ENCODE results near the gene IFNA7. TPM values are rescaled to one million over a fixed set of nuclear protein-coding genes. Genes with fewer than 3 reads are reported as not detected.

IFNA7 gene
- total and polyA plus RNA-seq, 10 of the 15 experiments (the other 5 are each of a cell fraction or from before 2014, with no cell fraction given) = not detected

DNA sequence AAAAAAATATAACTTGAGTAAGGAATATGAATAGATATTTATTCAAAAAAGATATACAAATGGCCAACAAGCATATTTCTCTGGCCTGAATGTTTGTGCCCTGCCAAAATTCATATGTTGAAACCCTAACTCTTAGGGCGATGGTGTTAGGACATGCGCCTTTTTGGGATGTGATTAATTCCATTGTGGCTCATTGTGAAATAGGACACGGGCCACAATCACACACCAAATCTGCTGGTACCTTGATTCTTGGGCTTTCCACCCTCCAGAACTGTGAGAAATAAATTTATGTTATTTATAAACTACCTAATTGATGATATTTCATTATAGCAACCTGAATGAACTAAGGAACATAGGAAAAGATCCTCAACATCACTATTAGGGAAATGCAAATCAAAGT is 29.8 kb downstream of the IFNA7 start:
- TF ChIP-seq SIN3A (IDR thresholded peaks at IDR 0.05; ENCODE audit: low read depth, low read length) (no peak), NFYA (IDR thresholded peaks at IDR 0.05; ENCODE audit: borderline replicate concordance, low read depth, low read length) (no peak), GATAD2B (conservative IDR thresholded peaks at IDR 0.05; ENCODE audit: low read depth) (no peak), NBN (IDR thresholded peaks at IDR 0.05) (no peak), MEF2A (IDR thresholded peaks at IDR 0.05; ENCODE audit: insufficient read depth, low read depth, low read length) (no peak), MXI1 (IDR thresholded peaks at IDR 0.05; ENCODE audit: low read depth, low read length) (no peak), FOS (IDR thresholded peaks at IDR 0.05; ENCODE audit: borderline replicate concordance, extremely low read depth, insufficient read length) (no peak), KAT2A (conservative IDR thresholded peaks at IDR 0.05; ENCODE audit: control insufficient read depth, low read depth, low read length) (no peak), CREB1 (IDR thresholded peaks at IDR 0.05; ENCODE audit: low read depth) (no peak)
- TF ChIP-seq, protein P1, sequence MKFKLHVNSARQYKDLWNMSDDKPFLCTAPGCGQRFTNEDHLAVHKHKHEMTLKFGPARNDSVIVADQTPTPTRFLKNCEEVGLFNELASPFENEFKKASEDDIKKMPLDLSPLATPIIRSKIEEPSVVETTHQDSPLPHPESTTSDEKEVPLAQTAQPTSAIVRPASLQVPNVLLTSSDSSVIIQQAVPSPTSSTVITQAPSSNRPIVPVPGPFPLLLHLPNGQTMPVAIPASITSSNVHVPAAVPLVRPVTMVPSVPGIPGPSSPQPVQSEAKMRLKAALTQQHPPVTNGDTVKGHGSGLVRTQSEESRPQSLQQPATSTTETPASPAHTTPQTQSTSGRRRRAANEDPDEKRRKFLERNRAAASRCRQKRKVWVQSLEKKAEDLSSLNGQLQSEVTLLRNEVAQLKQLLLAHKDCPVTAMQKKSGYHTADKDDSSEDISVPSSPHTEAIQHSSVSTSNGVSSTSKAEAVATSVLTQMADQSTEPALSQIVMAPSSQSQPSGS (IDR thresholded peaks at IDR 0.05; ENCODE audit: low read length) = no peak
- TF ChIP-seq, protein P2, sequence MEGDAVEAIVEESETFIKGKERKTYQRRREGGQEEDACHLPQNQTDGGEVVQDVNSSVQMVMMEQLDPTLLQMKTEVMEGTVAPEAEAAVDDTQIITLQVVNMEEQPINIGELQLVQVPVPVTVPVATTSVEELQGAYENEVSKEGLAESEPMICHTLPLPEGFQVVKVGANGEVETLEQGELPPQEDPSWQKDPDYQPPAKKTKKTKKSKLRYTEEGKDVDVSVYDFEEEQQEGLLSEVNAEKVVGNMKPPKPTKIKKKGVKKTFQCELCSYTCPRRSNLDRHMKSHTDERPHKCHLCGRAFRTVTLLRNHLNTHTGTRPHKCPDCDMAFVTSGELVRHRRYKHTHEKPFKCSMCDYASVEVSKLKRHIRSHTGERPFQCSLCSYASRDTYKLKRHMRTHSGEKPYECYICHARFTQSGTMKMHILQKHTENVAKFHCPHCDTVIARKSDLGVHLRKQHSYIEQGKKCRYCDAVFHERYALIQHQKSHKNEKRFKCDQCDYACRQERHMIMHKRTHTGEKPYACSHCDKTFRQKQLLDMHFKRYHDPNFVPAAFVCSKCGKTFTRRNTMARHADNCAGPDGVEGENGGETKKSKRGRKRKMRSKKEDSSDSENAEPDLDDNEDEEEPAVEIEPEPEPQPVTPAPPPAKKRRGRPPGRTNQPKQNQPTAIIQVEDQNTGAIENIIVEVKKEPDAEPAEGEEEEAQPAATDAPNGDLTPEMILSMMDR (IDR thresholded peaks at IDR 0.05 in 2 of 3, conservative IDR thresholded peaks at IDR 0.05 in 1 of 3; ENCODE audit: control insufficient read depth in 2 of 3, extremely low read depth in 1 of 3, insufficient read depth in 1 of 3, low read depth in 3 of 3, low read length in 3 of 3) = no peak
- TF ChIP-seq, protein P3, sequence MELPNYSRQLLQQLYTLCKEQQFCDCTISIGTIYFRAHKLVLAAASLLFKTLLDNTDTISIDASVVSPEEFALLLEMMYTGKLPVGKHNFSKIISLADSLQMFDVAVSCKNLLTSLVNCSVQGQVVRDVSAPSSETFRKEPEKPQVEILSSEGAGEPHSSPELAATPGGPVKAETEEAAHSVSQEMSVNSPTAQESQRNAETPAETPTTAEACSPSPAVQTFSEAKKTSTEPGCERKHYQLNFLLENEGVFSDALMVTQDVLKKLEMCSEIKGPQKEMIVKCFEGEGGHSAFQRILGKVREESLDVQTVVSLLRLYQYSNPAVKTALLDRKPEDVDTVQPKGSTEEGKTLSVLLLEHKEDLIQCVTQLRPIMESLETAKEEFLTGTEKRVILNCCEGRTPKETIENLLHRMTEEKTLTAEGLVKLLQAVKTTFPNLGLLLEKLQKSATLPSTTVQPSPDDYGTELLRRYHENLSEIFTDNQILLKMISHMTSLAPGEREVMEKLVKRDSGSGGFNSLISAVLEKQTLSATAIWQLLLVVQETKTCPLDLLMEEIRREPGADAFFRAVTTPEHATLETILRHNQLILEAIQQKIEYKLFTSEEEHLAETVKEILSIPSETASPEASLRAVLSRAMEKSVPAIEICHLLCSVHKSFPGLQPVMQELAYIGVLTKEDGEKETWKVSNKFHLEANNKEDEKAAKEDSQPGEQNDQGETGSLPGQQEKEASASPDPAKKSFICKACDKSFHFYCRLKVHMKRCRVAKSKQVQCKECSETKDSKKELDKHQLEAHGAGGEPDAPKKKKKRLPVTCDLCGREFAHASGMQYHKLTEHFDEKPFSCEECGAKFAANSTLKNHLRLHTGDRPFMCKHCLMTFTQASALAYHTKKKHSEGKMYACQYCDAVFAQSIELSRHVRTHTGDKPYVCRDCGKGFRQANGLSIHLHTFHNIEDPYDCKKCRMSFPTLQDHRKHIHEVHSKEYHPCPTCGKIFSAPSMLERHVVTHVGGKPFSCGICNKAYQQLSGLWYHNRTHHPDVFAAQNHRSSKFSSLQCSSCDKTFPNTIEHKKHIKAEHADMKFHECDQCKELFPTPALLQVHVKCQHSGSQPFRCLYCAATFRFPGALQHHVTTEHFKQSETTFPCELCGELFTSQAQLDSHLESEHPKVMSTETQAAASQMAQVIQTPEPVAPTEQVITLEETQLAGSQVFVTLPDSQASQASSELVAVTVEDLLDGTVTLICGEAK (IDR thresholded peaks at IDR 0.05; ENCODE audit: borderline replicate concordance) = no peak
- TF ChIP-seq, protein P4, sequence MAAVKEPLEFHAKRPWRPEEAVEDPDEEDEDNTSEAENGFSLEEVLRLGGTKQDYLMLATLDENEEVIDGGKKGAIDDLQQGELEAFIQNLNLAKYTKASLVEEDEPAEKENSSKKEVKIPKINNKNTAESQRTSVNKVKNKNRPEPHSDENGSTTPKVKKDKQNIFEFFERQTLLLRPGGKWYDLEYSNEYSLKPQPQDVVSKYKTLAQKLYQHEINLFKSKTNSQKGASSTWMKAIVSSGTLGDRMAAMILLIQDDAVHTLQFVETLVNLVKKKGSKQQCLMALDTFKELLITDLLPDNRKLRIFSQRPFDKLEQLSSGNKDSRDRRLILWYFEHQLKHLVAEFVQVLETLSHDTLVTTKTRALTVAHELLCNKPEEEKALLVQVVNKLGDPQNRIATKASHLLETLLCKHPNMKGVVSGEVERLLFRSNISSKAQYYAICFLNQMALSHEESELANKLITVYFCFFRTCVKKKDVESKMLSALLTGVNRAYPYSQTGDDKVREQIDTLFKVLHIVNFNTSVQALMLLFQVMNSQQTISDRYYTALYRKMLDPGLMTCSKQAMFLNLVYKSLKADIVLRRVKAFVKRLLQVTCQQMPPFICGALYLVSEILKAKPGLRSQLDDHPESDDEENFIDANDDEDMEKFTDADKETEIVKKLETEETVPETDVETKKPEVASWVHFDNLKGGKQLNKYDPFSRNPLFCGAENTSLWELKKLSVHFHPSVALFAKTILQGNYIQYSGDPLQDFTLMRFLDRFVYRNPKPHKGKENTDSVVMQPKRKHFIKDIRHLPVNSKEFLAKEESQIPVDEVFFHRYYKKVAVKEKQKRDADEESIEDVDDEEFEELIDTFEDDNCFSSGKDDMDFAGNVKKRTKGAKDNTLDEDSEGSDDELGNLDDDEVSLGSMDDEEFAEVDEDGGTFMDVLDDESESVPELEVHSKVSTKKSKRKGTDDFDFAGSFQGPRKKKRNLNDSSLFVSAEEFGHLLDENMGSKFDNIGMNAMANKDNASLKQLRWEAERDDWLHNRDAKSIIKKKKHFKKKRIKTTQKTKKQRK (IDR thresholded peaks at IDR 0.05; ENCODE audit: low read depth, low read length) = no peak

More for the DNA sequence above, 29.8 kb downstream of the IFNA7 start:
- H3K4me2 ChIP-seq (ENCODE audit: control insufficient read depth, insufficient read depth) = no peak overlapping the region
- FAIRE-seq (no peak), ATAC-seq (no peak), DNase-seq (ENCODE audit: low read depth, low spot score) (no peak)
- BruUV-seq (replicated peaks) = no TSS peak
- 66% methylated on average over 3 of the region's 3 CpGs for WGBS (ENCODE audit: insufficient coverage, insufficient replicate concordance, low lambda C conversion rate, missing lambda C conversion rate)
- ChIA-PET SMC1A (ENCODE audit: uncharacterized antibody, unreplicated experiment) (no interaction called here), POLR2A (no interaction called here), RAD21 (ENCODE audit: unreplicated experiment) (no interaction called here), CTCF (no interaction called here)
- H3K79me2 ChIP-seq (ENCODE audit: control insufficient read depth, insufficient read depth, low read length) = no peaks in the 10 kb centered on the region
- no peak overlapping the region for H3K9ac ChIP-seq (ENCODE audit: control insufficient read depth, insufficient read depth, low read length)
- no peaks in the 10 kb centered on the region; a peak in 1 of 4 replicates for H3K27me3 ChIP-seq (replicated peaks in 1 of 2; ENCODE audit: control insufficient read depth in 2 of 2, insufficient read depth in 2 of 2, low read length in 1 of 2)
- no peak overlapping the region for H2AFZ ChIP-seq (ENCODE audit: control insufficient read depth, low read depth, low read length)
- intact Hi-C loops (cut with micrococcal nuclease; ENCODE audit: unreplicated experiment) = no loop called here
- in situ Hi-C loops (cut with MboI) = no loop called here
- no peaks in the 10 kb centered on the region for H4K20me1 ChIP-seq (ENCODE audit: control insufficient read depth, insufficient read depth)
- H3K36me3 ChIP-seq (ENCODE audit: control insufficient read depth in 2 of 2, insufficient read depth in 2 of 2, low read length in 1 of 2) = no peaks in the 10 kb centered on the region
- H3K27ac ChIP-seq (ENCODE audit: control insufficient read depth, insufficient read depth) = no peak overlapping the region
- H3K4me3 ChIP-seq = no peak overlapping the region
- H3K4me1 ChIP-seq (ENCODE audit: control insufficient read depth, insufficient read depth, low read length) = no peaks in the 10 kb centered on the region
- H3K9me3 ChIP-seq (replicated peaks; ENCODE audit: control insufficient read depth, insufficient read depth, low read length) = no peaks in the 10 kb centered on the region
